ENCODE data around the gene CFAP20DC.
"Not testable (repeated sequence)": the region's sequence is repeated elsewhere in the genome, so short reads cannot be mapped to it uniquely, and the experiment has no call there.

Gene CFAP20DC

DNA sequence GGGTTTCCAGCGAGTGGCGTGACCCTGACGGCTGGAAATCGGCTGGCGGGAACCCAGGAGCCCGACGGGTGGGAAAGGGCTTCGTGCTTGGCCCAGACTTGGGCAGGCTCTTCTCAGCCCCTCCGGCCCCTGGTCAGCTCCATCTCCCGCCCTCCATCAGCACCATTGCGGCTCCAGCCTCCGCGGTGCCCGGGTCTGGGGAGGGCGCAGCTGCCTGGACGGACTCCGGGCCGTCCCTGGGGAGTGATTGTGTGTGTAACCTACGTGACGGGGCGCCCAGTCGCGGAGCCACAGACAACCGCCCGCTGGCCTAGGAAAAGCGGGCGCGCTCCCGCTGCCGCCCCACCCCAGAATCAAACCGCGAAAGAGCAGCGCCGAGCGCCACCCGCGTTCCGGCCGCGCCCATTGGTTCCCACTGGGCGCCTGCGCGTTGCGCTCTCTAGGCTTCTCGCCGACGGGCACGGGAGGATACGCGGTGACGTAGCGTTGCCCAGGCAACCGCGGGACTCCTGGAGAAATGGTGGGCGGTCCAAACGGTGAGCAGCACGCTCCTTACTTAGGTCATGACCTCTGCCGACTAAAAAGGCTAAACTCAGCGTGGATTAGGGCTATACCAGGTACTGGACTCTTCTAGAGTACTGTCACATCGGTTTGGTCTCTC lies at the start of gene CFAP20DC:
CFAP20DC (minus strand) TSS at position 355 of the 661 bp plus-strand sequence. CDS start 394 bp downstream, outside the sequence.
- DNase-seq, result peak; percentile 78 to 95

DNA sequence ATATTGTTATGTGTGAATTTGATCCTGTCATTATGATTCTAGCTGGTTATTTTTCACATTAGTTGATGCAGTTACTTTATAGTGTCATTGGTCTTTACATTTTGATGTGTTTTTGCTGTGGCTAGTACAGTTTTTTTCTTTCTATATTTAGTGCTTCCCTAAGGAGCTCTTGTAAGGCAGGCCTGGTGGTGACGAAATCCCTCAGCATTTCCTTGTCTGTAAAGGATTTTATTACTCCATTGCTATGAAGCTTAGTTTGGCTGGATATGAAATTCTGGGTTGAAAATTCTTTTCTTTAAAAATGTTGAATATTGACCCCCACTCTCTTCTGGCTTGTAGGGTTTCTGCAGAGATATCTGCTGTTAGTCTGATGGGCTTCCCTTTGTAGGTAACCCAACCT lies 48.7 kb upstream of the CFAP20DC start:
- DNase-seq, result not testable (repeated sequence)

DNA sequence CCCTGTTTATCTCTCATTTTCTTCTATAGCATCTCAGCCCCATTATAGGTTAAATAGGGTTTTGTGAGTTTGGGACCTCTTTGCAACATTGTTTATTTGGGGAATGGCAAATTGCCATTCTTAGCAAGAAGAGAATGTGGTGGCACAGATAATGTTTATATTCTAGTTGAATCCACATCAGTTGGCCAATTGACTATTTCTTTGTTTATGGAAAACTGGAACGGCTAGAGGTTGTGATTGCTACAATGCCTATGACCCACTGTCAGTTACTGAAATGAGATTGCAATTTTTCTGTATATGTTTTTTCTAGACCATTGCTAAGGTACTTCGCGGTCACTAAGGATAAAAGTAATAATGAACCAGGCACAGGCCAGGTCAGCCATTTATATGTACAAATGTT lies 44.6 kb upstream of the CFAP20DC start:
- no peak for DNase-seq

DNA sequence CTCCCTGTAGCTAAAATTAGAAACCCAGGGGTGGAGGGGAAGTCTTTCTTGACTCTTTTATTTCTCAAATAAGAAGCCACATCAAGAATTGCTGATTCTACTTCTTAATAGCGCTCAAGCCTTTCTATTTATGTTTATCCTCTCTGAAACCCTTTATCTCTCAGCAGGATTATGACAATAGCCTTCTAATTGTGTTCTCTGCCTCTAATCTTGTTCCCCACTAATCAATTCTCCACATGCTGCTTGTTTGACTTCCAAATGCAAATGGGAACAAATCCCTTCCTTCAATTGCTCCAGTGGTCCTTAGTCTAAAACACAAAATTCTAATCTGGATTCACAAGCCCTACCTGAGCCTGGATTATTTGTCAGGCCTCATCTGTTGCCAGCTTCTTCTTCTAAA lies 43.7 kb upstream of the CFAP20DC start:
- no peak for DNase-seq

DNA sequence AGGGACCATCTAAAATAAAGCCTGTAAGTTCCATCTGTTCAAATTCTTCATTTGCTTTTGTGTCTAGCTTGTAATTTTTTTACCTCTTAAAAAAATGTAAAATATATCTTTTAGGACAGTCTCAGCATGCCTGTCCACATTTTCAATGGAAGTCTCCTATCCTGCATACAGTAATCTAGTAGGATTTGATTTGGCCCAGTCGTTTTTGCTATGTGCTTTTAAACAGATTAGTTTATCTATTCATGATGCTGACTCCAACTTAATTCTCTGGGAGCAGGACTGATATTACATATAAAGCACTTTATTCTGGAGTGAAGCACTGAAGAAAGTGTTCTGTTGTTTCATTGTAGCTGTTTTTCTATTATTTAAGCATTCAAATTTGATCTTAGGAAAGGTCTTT lies 38.9 kb upstream of the CFAP20DC start:
- no peak for DNase-seq

DNA sequence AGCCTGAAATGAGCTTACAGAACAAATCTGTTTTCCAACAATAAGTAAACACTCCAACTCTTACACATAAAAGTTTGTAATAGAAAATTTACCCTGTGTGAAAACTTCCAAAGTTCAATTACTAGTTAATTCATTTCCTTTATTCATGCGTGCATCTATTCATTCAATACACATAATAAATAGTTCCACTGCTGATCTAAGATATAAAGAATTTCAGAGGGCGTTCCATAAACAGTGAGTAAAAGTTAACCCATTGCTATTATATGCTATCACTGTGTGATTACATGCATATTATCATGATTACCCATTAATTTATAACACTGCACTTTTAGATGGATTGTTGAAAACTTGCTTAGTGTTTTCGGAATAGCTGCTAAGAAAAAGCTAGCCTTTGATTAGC lies 36.2 kb upstream of the CFAP20DC start:
- no peak for DNase-seq

DNA sequence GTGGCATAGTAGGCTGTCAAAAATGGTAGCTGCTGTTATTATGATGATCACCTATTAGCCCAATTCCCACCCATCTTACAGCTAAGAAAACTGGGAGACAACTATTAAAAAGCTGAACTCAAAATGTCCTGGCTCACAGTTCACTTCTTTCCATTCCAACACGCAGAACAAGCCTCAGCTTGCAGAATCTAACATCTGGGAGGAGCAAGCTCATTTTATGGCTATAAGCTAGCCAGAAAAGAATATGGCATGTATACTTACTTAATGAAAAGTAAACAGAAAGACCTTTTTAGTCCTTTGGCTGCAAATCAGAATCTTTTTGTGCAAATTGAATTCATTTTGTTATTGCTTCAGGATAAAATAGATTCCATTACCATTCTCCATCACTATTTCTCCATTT lies 34.8 kb upstream of the CFAP20DC start:
- DNase-seq, result no peak

DNA sequence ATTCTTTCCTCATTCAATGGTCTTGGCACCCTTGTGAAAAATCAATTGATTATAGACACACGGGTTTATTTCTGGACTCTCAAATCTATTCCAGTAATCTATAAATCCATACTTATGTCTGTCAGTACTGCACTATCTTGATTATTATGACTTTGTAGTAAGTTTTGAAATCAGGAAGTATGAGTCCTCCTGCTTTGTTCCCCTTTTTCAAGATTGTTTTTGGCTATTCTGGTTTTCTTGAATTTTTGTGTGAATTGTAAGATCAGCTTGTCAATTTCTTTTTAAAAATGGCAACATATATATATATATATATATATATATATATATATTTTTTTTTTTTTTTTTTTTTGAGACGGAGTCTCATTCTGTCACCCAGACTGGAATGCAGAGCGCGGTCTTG lies 32.3 kb upstream of the CFAP20DC start:
- DNase-seq, result no peak

DNA sequence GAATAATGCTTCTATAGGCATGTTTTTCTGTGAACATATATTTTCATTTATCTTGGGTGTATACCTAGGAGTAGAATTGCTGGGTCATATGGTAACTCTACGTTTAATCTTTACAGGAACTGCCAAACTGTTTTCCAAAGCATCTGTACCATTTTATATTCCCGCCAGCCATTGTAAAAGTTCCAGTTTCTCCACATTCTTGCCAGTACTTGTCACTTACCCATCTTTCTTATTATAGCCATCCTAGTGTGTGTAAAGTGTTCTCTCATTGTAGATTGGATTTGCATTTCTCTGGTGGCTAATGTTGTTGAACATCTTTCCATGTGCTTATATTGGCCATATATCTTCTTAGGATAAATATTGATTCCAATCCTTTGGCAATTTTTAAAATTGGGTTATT lies 31.2 kb upstream of the CFAP20DC start:
- no peak for DNase-seq

DNA sequence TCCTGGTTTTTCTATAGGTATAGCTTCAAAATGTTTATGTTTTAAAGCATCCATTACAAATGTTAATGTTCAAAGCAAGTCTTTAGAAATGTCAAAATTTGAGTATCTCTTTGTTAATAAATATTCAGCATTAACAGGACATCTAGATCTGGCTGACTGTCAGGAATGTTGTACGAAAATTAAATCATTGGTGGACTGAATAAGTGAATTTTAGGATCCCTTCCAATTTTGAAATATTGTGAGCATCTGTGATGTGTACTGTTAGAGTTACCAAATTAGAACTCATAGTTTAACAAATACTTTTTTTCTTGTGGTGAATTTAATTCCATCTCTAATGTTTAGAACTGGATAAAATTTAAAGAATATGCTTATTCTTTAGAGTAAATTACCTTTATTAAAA lies 30.1 kb upstream of the CFAP20DC start:
- no peak for DNase-seq

DNA sequence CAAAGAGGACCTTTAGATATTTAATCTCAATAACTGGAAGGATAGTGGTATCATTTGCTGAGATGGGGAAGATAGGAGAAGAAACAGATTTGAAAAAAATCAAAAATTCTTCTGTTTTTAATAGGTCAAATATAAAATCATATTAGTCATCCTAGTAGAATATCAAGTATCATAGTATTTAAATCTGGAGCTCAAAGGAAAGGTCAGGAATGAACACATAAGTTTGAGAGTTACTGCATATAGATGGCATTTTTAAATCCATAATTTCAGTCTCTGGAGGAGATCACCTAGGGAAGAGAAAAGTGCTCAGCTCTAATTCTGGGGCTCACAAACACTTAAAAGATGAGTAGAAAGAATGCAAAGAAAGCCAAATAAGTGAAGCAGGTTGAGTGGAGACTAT lies 24.9 kb upstream of the CFAP20DC start:
- no peak for DNase-seq

DNA sequence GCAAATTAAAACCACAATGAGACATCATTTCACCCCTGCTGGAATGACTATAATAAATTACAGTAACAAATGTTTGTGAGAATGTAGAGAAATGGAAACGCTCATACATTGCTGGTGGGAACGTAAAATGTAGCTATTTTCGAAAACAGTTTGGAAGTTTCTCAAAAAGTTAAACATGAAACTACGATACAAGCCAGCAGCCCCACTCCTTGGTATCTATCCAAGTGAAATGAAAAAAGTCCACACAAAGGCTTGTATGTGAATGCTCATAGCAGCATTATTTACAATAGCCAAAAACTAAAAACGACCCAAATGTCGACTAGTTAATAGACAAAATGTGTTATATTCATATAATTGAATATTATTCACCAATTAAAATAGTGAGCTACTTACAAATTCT lies 22.9 kb upstream of the CFAP20DC start:
- no peak for DNase-seq

DNA sequence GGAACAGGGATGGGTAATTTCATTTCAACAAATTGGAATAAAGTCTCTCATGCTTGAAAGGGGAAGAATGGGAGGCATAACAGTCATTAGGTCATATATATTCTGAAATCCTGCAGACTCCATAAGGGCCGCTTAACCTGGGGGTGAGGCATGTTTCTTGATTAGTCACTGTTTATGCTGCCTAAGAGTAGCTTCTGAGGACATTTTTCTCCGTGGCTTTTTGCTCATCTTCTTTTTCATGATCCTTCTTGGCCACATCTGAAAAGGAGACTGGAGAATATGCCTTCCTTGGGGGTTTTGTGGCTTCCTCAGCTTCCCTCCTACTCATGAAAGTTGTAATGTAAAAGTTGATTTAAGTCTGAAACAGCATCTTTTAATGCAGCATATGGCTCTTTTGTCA lies 20.0 kb upstream of the CFAP20DC start:
- no peak for DNase-seq

DNA sequence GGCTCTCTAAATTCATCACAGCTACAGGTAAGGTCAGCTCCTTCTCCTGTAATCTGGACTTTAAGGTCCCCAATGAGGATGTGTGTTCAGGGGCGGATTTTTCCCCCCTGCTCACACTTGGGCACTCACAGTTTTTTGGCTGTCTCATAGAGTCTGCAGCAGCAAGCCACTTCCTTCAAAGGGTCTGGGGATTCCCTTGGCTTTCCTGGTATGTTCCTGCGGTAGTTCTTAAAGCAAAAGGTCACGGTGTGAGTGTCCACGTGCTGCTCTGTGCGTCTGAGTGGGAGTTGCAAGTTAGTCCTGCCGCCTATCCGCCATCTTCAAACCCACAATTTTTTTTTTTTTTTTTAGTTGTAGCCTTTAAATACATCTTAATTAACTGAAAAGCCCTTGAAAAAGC lies 15.4 kb upstream of the CFAP20DC start:
- no peak for DNase-seq

DNA sequence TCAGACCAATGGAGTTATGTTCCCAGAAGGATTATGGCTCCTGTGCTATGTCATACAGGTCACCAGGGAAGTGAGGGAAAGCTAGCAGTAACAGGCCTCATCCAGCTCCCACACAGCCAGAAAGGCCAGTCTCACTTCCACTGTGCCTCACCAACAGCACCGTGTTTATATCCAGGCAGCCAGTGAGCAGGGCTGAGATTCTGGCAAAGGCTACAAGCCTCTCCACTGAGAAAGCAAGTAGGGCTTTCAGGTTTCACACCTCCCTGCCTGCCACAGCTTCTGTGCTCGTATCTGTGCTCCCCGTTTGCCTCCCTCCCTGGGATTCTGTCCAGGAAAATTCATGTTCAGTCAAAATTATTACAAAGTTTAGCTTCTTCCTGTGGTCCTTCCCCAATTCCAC lies 14.9 kb upstream of the CFAP20DC start:
- no peak for DNase-seq

DNA sequence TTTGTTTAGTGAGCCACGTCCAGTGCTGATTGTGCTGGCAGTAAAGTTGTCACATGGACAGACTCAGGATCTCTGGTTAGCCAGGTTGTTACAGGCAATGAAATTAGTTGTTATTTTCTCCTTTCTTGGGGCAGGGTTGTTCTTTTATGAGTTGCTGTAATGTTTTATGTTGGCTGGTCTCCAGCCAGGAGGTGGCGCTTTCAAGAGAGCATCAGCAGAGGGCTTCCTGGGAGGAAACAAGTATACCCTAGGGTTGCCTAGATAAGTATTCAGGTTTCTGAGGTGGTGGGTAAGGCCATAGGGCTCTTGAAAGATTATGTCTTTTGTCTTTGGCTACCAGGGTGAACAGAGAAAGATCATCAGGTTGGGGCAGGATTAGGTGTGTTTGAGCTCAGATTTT lies 14.5 kb upstream of the CFAP20DC start:
- DNase-seq, result no peak

DNA sequence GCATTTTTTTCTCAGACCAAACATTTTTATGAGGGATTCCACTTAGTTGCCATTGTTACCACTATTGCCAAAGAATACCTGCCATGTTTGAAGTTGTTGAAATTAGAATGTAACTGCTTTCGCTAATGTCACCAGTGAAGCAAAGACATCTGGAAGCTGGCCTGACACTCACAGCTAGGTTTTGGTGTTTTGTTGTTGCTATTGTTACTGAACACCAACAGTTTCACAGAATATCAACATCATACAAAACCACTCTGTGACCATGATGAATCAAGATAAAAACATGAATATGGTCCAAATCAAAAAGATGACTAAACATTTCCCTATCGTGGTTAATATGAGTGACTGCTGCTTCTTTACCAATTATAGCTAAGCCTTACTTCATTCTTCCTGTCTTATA lies 6.9 kb upstream of the CFAP20DC start:
- no peak for DNase-seq

DNA sequence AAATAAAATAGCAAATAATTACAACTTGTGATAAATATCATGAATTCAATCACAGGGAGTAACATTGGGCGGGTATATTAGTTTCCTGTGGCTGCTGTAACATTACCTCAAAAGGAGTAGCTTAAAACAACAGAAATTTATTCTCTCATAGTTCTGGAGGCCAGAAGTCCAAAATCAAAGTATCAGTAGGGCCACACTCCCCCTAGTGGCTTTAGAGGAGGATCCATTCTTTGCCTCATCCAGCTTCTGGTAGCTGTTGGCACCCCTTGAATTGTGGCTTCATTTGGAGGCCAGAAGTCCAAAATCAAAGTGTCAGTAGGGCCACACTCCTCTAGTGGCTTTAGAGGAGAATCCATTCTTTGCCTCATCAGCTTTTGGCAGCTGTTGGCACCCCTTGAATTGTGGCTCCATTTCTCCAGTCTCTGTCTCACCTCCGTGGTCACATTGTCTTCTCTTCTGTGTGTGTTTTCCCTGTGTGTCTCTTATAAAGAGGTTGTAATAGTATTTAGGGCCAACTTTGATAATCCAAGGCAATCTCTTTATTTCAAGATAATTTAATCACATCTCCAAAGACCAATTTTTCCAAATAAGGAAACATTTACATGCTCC lies 3.1 kb upstream of the CFAP20DC start:
- peak; percentile 20 to 41 for DNase-seq

DNA sequence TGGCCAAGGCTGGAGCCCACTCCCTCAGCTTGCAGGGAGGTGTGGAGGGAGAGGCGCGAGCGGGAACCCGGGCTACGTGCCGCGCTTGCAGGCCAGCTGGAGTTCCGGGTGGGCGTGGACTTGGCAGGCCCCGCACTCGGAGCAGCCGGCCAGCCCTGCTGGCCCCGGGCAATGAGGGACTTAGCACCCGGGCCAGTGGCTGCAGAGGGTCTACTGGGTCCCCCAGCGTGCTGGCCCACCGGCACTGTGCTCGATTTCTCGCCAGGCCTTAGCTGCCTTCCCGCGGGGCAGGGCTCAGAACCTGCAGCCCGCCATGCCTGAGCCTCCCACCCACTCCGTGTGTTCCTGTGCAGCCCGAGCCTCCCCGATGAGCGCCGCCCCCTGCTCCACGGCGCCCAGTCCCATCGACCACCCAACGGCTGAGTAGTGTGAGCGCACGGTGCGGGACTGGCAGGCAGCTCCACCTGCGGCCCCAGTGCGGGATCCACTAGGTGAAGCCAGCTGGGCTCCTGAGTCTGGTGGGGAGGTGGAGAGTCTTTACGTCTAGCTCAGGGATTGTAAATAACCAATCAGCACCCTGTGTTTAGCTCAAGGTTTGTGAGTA lies 1.1 kb upstream of the CFAP20DC start:
- DNase-seq, result not testable (repeated sequence)

DNA sequence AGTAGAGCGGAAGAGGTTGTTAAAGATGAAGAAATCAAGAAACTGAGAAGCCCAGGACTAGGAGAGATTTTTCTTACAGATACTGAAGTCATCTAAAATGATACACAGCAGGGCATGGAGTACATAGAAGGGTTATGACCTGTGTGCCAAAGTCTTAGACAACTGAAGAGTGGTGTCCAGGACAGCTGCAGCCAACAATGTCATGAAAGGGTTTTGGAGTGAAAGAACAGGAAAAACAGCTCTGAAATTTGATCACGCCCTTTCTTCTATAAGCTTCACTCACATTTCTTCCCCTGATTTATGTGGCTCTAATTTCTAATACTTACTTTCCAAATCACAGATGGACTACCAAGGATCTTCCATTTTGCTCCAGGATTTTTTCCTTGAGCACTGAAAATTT lies 3.0 kb downstream of the CFAP20DC start:
- DNase-seq, result no peak

DNA sequence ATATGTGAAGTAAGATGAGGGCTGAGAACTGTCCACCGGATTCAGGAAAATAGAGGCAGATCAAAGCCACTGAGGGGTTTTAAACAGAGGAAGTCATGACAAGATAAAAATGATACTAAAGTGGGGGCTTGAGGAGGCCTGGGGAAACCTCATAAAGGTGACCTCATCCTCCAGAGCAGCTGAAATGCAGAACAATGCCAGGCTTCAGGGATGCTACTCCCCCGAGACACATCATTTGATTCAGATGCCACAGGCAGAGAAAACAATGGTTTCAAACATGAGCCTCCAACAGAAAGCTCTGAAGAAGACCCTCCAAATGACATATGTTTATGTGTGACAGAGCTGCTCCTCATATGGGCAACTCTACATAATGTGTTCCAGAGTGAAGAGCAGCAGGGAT lies 6.4 kb downstream of the CFAP20DC start:
- no peak for DNase-seq

DNA sequence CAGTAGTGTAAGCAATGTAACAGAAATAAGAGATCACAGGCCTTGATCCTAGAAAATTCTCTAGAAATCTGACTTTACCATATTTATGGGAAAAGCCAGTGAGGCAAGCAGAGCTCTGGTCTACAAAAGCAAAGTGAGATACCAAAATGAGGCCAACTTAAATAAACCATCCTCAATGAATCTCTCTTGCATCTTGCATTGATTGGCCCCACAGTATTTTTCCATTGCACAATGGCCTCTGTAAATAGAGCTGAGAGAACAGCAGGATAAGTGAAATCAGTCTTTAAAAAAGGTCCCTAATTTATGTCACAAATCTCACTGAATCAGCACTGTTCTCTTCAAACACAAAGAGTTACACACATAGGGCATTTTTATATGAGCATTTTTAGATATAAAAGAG lies 8.9 kb downstream of the CFAP20DC start:
- no peak for DNase-seq

DNA sequence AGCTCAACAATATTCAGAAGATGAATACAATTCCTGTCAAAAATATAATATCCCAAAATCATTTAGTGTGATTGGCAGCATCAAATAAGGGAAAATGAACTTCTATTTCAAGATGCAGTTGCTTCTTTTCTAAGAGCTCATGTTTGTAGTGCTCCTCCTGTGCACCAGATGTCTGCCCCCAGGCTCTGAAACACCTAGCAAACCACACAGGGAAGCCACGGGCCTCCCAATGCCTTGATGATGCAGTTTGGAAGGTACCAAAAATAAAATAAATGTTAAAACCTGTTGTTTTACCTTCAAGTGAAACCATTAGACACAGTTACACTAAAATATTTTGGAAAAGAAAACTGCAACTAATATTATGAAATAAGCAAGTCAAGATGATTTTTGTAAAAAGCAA lies 22.2 kb downstream of the CFAP20DC start:
- DNase-seq, result no peak

DNA sequence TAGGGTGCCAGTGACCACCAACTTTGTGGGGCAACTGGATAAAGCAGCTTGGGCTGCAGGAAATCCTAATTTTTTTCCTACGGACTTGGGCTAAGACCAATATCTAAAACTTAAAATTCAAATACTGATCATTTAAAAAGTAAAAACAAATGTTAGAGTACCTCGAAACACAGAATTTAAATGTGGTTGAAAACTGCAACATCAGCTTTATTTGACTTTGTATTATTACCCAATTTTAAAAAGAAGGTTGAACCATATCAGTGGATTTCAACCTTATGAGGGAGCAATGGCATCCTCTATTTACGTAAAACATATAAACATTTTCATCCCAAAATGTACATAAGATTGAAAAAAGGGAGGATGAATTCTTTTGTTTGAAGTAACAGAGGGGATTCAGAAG lies 26.2 kb downstream of the CFAP20DC start:
- DNase-seq, result no peak

DNA sequence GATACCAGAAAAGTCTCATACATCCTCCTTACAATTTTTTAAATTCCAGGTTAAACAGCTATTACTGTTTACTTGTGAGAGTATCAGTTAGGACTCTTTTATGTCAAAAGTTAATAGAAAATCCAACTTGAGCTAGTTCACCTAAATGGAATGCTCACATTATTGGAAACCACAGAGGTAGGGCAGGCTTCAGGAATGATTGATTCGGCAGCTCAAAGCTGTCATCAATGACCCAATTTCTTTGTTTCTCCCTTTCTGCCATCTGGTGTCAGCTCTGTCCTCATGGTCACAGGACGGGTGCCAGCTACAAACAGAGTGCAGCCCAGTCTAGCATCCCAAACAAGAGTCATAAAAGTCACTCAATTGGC lies 32.2 kb downstream of the CFAP20DC start:
- DNase-seq, result no peak

Measured in NCI-H524 (cell line).